ENCODE data around the gene AACS.
"Not testable (repeated sequence)": the region's sequence is repeated elsewhere in the genome, so short reads cannot be mapped to it uniquely, and the experiment has no call there.

Gene AACS

DNA sequence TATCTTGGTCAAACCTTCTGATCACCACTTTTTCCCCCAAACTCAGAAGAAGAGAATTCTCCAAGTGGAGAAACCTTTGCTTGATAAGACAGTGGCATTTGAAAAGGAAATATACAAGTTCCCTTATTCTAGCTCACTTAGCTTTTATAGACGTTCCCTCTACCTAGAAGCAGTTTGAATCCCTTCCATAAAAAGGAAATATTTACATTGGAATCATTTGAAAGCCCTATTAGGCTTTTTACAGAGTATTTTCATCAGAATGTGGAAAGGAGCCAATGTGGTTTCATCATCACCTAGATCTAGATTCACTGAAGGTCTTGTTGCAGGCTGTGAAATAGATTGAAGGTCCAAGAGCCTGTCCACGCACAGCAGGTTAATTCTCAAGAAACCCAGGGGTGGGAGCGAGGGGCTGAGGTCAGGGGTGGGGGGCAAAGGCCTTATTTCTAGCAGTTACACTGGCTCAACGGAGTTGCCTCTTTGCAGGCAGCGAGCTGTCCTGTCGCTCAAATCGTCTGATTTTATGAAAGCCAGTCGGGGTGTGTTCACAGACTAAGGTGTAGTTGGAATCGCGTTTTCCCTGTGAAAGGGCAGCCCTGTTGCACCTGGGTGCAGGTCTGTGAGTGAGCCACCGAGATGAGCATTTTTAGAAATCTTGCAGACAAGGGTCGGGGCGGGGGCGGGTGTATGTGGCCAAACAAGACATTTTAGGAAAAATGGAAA, 45.6 kb downstream of the AACS start:
- no peak overlapping the region for H3K4me3 ChIP-seq
- no peak for DNase-seq (ENCODE audit: low spot score)
- TF ChIP-seq, protein P1, sequence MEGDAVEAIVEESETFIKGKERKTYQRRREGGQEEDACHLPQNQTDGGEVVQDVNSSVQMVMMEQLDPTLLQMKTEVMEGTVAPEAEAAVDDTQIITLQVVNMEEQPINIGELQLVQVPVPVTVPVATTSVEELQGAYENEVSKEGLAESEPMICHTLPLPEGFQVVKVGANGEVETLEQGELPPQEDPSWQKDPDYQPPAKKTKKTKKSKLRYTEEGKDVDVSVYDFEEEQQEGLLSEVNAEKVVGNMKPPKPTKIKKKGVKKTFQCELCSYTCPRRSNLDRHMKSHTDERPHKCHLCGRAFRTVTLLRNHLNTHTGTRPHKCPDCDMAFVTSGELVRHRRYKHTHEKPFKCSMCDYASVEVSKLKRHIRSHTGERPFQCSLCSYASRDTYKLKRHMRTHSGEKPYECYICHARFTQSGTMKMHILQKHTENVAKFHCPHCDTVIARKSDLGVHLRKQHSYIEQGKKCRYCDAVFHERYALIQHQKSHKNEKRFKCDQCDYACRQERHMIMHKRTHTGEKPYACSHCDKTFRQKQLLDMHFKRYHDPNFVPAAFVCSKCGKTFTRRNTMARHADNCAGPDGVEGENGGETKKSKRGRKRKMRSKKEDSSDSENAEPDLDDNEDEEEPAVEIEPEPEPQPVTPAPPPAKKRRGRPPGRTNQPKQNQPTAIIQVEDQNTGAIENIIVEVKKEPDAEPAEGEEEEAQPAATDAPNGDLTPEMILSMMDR (IDR thresholded peaks at IDR 0.05), result no peak
- no peak overlapping the region for H3K27ac ChIP-seq

DNA sequence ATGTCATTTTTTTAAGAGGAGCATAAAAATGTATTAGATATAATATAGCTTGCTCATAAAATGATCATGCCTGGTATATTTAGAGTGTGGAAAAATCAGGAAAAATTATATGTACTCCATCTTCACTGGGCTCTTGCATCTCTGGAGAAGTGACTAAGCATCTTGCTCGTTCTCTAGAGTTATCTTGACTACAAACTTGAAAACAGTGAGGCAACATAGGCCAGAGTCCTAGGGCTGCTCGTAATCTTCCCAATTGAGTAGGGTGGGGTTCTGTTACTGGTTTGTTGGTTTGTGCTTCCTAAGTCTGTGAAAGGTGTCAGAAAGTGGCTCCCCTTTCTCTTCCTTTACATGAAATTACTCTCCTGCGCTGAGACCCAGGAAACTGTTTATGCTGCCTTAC, 46.2 kb downstream of the AACS start:
- no peak for DNase-seq (ENCODE audit: low spot score)
- no peak overlapping the region for H3K27ac ChIP-seq
- H3K4me3 ChIP-seq, result no peak overlapping the region
- TF ChIP-seq, protein P1 (IDR thresholded peaks at IDR 0.05), result no peak

DNA sequence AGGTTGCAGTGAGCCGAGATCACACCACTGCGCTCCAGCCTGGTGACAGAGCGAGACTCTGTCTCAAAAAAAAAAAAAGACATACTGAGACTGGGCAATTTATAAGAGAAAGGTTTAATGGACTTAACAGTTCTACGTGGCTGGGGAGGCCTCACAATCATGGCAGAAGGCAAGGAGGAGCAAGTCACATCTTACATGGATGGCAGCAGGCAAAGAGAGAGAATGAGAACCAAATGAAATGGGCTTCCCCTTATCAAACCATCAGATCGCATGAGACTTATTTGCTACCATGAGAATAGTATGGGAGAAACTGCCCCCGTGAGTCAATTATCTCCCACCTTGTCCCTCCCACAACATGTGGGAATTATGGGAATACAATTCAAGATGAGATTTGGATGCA, 47.4 kb downstream of the AACS start:
- H3K4me3 ChIP-seq; DNase-seq (ENCODE audit: low spot score); H3K27ac ChIP-seq: not testable (repeated sequence)

DNA sequence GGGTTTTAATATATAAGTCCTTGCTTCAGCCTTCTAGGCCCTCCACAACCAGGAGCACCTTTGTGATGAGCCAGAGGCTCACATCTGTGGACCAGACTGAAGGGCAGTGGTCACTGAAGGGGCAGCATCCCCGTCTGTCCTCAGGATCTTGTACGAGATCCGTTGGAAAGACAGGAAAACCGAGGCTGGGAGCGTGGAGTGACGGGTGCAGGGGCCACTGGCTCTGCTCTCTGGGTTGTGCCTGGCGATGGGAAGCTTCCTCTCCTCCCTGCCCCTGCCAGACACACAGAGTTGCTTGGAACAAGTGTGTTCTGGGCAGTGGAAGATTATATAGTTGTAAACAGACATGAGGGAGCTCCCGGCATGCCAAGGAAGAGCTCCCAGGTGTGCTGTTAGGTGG, 48.0 kb downstream of the AACS start:
- Histone ChIP-seq H3K4me3 (no peak overlapping the region), H3K27ac (no peak overlapping the region)
- TF ChIP-seq, protein P1 (IDR thresholded peaks at IDR 0.05), result no peak
- DNase-seq (ENCODE audit: low spot score), result no peak

DNA sequence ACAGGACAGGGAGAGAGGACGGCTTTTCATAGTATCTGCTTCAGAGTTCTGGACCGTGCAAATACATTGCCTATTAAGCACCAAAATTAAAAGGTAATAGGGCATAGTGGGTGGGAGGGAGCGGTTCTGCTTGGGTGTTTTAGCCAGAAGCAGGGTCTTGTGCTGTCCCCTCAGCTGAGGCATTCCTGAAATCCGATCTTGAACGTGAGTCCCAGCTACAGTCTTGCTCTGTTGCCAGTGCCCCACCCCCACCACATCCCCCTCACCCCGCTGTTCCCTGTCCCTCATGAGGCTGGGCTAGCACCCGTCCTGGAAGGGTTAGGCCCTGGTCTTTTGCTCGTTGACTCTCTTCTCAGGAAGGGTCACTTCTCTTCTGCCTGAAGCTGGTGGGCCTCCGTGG, 48.6 kb downstream of the AACS start:
- H3K4me3 ChIP-seq, result no peak overlapping the region
- TF ChIP-seq, protein P1 (IDR thresholded peaks at IDR 0.05), result no peak
- DNase-seq (ENCODE audit: low spot score), result no peak
- no peak overlapping the region for H3K27ac ChIP-seq

DNA sequence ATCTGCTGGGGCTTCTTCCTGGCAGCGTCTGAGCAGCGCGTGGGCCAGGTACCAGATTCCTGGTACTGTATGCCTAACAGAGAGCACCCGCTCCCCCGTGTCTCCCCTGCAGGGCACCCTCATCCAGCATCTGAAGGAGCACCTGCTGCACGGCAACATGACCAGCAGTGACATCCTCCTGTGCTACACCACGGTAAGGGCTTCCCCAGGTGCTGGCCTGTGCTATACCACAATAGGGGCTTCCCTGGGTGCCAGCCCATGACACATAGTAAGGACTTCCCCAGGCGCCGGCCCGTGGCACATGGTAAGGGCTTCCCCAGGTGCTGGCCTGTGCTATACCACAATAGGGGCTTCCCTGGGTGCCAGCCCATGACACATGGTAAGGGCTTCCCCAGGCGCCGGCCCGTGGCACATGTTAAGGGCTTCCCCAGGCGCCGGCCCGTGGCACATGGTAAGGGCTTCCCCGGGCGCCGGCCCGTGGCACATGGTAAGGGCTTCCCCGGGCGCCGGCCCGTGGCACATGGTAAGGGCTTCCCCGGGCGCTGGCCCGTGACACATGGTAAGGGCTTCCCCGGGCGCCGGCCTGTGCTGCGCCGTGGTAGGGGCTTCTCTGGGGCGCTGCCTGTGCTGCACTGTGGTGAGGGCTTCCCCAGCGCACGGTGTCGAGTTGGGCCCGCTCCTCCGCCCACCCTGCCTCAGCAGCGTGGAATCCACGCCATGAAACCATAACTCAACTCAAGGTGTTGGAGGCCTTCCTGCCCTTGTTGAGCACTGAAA, 49.3 kb downstream of the AACS start:
- DNase-seq (ENCODE audit: low spot score), result no peak
- TF ChIP-seq, protein P1 (IDR thresholded peaks at IDR 0.05), result no peak
- Histone ChIP-seq H3K27ac (no peak overlapping the region), H3K4me3 (no peak overlapping the region)

DNA sequence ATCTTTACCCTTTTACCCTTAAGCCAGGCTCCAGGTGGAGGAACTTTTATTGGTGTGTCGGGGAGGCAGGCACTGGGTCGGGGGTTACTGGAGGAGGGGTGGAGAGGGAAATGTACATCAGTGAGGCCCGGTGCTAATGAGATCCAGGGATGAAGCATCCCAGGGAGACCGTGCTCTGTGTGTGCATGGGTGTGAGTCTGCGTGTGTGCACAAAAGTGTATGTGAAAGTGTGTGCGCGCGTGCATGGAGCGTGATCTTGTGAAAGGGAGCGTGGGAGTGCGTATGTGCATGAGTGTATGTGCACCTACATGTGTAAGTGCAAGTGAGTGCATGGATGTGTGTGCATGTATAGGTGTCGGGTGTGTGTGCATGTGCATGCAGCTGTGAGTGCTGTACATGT, 55.3 kb downstream of the AACS start:
- no peak overlapping the region for H3K4me3 ChIP-seq
- no peak overlapping the region for H3K27ac ChIP-seq
- TF ChIP-seq, protein P1 (IDR thresholded peaks at IDR 0.05), result no peak
- no peak for DNase-seq (ENCODE audit: low spot score)
